Kidney (tissue), 14 donors: ENCODE results near the gene FHIP2A. TPM values are rescaled to one million over a fixed set of nuclear protein-coding genes. Genes with fewer than 3 reads are reported as not detected.

Experiments
- DNase-seq, 5 donors: peaks; one replicate each; pipeline ENCODE4 v3.0.0-alpha.2; 2013 to 2020
- FAIRE-seq: peaks from 2 replicates; lab custom pipeline; 2012; peaks lifted over from hg19 to GRCh38; lab: Jason Lieb, UNC
- H3K27ac ChIP-seq, 2 donors: one replicate each; pipeline ENCODE4 v1.7.0; 2013; ENCODE audit warnings: low read depth in 2 of 2, low read length in 2 of 2, inconsistent platforms in 1 of 2
- H3K27me3 ChIP-seq: one replicate; pipeline ENCODE4 v1.7.1; 2013; ENCODE audit warnings: low read length, inconsistent platforms; ENCODE audit not compliant: control insufficient read depth, insufficient read depth
- H3K36me3 ChIP-seq, 3 donors: one replicate each; pipeline versions ENCODE4 v1.7.0 to v1.7.1; 2013; ENCODE audit warnings: low read length in 3 of 3, control low read depth in 1 of 3, inconsistent platforms in 1 of 3; ENCODE audit not compliant: insufficient read depth in 3 of 3, control insufficient read depth in 2 of 3
- H3K4me1 ChIP-seq, 3 donors: one replicate each; pipeline versions ENCODE4 v1.7.0 to v1.7.1; 2013; ENCODE audit warnings: low read length in 3 of 3, inconsistent platforms in 1 of 3, low read depth in 1 of 3; ENCODE audit not compliant: control insufficient read depth in 2 of 3, insufficient read depth in 2 of 3
- H3K4me3 ChIP-seq, 3 donors: one replicate each; pipeline versions ENCODE4 v1.7.0 to v1.8.1; 2013; ENCODE audit warnings: low read length in 3 of 3, control low read depth in 1 of 3, inconsistent platforms in 1 of 3
- H3K9ac ChIP-seq, 3 donors: one replicate each; pipeline versions ENCODE4 v1.7.0 to v1.7.1; 2013; ENCODE audit warnings: low read length in 3 of 3, control low read depth in 1 of 3, inconsistent platforms in 1 of 3
- H3K9me3 ChIP-seq, 3 donors: one replicate each; pipeline versions ENCODE4 v1.7.0 to v1.7.1; 2013; ENCODE audit warnings: low read length in 3 of 3, control low read depth in 1 of 3, inconsistent platforms in 1 of 3; ENCODE audit not compliant: control insufficient read depth in 2 of 3, insufficient read depth in 1 of 3
- intact Hi-C: fragments of 100-400 bp; cut with DNase I; formaldehyde crosslinking; loops from one replicate; pipeline ENCODE4 v1.11.1; 2022
- polyA plus RNA-seq: library from polyadenylated mRNA; stranded (reverse); fragments of 350-450 nt; fragmentation: Illumina TruSeq; extraction: RNeasy Lipid Tissue Mini Kit (QIAGEN cat#74804); gene quantifications from one replicate; pipeline ENCODE4 v1.2.3, GENCODE V29; 2014; ENCODE audit warnings: low read depth, low replicate concordance; ENCODE audit not compliant: insufficient read depth
- total RNA-seq: library from RNA; stranded (reverse); fragmentation: NEBNext Ultra II Directional; extraction: Animal tissue kit (Norgen Biotek cat#: 25700); gene quantifications from one replicate; pipeline ENCODE4 v1.2.1, GENCODE V29; 2021
- TF ChIP-seq, protein P1 (sequence below): IDR thresholded peaks from 3 replicates; pipeline ENCODE4 v1.5.1; 2012; ENCODE audit warnings: mild to moderate bottlenecking, moderate library complexity, borderline replicate concordance; ENCODE audit not compliant: insufficient read depth; ENCODE audit errors: extremely low read depth
- donor health status: control.
- donor health status: control.
- donor health status: control.
- donor health status: control.
- donor health status: control.
- donor health status: DM: yes; HTN: yes; CAD: no.
- donor health status: Normal renal cell carcinoma (clear cell type).

FHIP2A gene
- total and polyA plus RNA-seq, 2 donors from 2014 or later = 5.2 to 26.2 TPM

DNA sequence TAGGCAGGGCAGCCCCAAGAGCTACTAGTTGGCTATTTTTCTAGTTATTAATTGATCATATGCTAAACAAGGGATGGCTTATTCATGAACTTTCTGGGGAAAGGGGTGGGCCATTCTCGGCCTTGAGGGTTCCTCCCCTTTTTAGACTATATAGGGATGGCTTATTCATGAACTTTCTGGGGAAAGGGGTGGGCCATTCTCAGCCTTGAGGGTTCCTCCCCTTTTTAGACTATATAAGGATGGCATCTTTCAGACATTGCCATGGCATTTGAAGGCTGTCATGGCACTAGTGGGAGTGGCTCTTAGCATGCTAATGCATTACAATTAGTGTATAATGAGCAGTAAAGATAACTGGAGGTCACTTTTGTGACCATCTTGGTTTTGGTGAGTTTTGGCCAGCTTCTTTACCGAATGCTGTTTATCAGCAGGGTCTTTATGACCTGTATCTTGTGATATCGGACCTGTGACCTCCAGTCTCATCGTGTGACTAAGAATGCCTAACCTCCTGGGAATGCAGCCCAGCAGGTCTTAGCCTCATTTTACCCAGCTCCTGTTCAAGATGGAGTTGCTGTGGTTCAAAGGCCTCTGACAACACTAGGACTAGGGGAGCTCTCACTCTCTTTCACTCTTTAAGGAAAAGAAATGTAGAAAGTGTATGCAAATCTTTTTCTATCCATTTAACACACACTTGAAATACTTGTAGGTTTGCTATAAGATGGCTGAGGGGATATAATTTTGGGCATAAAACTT, 7.8 kb downstream of the FHIP2A start:
- Histone ChIP-seq H3K9ac (no peak overlapping the region), H3K27me3 (no peaks in the 10 kb centered on the region), H3K4me3 (no peak overlapping the region), H3K36me3 (peaks cover 0 to 10% (median 5%) of the 10 kb centered on the region in 3 donors), H3K27ac (no peak overlapping the region), H3K4me1 (peaks cover 0 to 10% (median 6%) of the 10 kb centered on the region in 3 donors), H3K9me3 (no peaks in the 10 kb centered on the region)
- TF ChIP-seq, protein P1, sequence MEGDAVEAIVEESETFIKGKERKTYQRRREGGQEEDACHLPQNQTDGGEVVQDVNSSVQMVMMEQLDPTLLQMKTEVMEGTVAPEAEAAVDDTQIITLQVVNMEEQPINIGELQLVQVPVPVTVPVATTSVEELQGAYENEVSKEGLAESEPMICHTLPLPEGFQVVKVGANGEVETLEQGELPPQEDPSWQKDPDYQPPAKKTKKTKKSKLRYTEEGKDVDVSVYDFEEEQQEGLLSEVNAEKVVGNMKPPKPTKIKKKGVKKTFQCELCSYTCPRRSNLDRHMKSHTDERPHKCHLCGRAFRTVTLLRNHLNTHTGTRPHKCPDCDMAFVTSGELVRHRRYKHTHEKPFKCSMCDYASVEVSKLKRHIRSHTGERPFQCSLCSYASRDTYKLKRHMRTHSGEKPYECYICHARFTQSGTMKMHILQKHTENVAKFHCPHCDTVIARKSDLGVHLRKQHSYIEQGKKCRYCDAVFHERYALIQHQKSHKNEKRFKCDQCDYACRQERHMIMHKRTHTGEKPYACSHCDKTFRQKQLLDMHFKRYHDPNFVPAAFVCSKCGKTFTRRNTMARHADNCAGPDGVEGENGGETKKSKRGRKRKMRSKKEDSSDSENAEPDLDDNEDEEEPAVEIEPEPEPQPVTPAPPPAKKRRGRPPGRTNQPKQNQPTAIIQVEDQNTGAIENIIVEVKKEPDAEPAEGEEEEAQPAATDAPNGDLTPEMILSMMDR = no peak
- FAIRE-seq (no peak), DNase-seq (no peak)
- intact Hi-C loops = no loop called here

DNA sequence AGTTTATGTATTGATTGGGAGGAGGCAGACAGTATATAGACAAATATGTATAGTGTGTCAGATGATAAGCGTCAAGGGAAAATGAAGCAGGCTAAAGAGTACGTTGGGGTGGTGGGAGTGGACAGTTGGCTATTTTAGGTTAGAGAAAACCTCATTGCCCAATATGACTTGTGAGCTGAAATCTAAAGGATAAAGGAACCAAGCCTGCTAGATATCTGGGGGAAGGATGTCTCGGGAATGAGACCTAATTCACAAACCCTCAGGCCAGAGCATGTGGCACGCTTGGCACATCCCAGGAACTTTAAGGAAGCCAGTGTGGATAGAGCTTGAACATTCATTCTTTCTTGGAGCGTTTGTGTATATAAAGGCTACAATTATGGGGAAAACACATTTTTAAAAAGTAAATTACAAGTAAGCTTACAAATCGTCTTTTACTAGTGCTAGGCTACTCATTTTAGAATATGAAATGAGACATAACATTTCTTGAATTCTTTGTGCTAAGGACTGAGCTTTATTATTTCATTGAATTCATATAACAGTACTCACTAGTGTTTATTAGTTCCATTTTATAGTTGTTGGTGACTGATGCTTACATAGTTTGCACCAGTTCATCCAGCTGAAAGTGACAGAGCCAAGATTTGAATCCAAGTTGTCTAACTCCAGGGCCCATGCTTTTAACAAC, 9.7 kb downstream of the FHIP2A start:
- DNase-seq (no peak), FAIRE-seq (no peak)
- TF ChIP-seq, protein P1 = no peak
- H3K27me3 ChIP-seq = no peaks in the 10 kb centered on the region
- no peaks in the 10 kb centered on the region for H3K9me3 ChIP-seq
- no peak overlapping the region for H3K9ac ChIP-seq
- intact Hi-C loops = no loop called here
- H3K4me3 ChIP-seq = no peak overlapping the region
- H3K4me1 ChIP-seq = no peaks in the 10 kb centered on the region
- no peak overlapping the region for H3K27ac ChIP-seq
- H3K36me3 ChIP-seq = peaks cover 0 to 17% (median 9%) of the 10 kb centered on the region in 3 donors

DNA sequence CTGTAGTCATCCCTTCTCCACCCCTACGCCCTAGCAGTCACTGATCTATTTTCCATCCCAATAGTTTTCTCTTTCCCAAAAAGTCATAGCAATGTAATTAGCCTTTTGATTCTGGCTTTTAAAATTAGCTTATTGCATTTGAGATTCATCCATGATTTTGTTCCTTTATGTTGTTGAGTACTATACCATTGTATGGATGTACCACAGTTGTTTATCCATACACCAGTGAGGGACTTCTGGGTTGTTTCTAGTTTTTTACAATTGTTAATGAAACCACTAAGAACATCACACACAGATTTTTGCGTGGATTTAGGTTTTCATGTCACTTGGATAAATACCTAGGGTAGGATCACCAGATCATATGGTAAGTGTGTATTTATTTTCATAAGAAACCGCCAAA, 16.1 kb downstream of the FHIP2A start:
- Histone ChIP-seq H3K27ac (no peak overlapping the region), H3K9ac (no peak overlapping the region), H3K9me3 (no peaks in the 10 kb centered on the region), H3K4me3 (no peak overlapping the region), H3K27me3 (no peaks in the 10 kb centered on the region), H3K4me1 (no peaks in the 10 kb centered on the region), H3K36me3 (peaks cover 9 to 28% (median 25%) of the 10 kb centered on the region in 3 donors)
- intact Hi-C loops = no loop called here
- FAIRE-seq = no peak
- DNase-seq = no peak
- TF ChIP-seq, protein P1 = no peak
